HG03342 (cell line): ENCODE measurements around the gene ALK.
"Not testable (repeated sequence)": the region's sequence is repeated elsewhere in the genome, so short reads cannot be mapped to it uniquely, and the experiment has no call there.

ENCODE experiments used
- ATAC-seq: cut with Tn5 transposase; IDR thresholded peaks from one replicate; pipeline ENCODE4 v1.9.1; 2021; ENCODE audit warnings: mild to moderate bottlenecking, moderate library complexity; ENCODE audit not compliant: unreplicated experiment

Gene ALK

GRCh38 chr2:29262681-29263260 is 658.6 kb downstream of the ALK start:
- ATAC-seq = no peak

GRCh38 chr2:29261003-29261402 is 660.4 kb downstream of the ALK start:
- no peak for ATAC-seq

DNA sequence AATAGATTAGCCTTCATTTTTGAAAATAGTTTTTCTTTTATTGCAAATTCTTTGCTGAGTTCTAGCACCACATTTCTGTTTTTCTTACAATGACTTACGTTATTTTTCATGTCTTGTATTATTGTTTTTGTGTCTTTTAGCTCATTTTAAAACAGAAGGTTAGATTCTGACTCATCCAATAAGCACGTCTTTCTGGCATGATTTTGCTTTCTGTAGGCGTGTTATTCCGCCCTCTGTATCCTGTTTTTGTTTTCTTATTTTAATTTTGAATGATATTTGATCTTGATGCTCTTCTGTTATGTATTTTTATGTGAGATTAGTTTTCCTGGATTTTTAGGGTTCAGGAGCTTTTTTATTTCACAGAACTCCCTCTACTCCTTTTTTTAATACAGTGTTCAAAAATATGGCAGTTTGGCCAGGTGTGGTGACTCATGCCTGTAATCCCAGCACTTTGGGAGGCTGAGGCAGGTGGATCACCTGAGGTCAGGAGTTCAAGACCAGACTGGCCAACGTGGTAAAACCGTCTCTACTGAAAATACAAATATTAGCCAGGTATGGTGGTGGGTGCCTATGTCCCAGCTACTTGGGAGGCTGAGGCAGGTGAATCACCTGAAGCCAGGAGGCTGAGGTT is 661.1 kb downstream of the ALK start:
- ATAC-seq = no peak

GRCh38 chr2:29259221-29259620 is 662.2 kb downstream of the ALK start:
- ATAC-seq = no peak

- no peak for ATAC-seq
Observed at GRCh38 chr2:29255004-29255403, 666.4 kb downstream of the ALK start.

DNA sequence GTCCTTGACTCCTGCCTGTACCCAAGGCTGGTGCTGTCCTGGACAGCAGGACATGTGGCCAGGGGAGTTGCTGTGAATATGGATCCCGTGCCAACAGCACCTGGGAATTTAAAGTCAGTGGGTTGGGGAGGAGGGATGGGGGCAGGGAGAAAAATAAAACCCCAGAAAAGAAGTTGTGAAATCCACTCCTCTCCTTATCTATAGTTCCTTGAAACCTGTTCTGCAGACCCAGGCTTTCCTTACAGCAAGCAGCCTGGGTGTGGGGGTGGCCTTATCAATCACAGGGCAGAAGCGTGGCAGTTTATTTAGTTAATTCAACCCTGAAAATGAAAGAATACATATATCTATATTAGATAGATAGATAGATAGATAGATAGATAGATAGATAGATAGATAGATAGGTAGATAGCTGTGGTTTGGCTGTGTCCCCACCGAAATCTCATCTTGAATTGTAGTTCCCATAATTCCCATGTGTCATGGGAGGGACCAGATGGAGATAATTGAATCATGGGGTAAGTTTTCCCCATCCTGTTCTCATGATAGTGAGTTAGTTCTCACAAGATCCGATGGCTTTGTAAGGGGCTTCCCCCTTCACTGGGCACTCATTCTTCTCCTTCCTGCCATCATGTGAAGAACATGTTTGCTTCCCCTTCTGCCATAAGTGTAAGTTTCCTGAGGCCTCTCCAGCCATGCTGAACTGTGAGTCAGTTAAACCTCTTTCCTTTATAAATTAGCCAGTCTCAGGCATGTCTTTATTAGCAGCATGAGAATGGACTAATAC is 667.7 kb downstream of the ALK start:
- not testable (repeated sequence) for ATAC-seq

GRCh38 chr2:29253026-29253425 is 668.4 kb downstream of the ALK start:
- ATAC-seq = no peak

GRCh38 chr2:29251406-29251805 is 670.0 kb downstream of the ALK start:
- ATAC-seq = no peak

DNA sequence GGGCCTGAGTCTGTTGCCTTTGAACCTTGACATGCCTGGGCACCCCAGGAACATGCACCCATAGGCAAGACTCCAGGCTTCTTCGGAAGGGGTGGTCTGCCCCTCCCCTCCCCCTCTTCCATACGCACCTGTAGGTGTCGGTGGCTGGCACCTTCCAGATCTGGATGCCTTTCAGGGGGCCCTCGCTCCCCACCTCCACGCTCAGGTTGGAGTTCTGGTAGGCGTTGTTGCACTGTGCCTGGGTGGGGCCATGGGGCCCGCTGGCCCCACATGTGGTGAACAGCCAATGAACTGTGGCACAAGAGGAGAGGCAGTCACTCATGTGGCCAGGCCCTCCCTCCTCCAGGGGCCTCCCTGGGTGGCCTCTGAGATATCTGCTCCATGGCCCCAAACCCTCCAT is 670.4 kb downstream of the ALK start:
- no peak for ATAC-seq

- no peak for ATAC-seq
Observed at GRCh38 chr2:29249666-29250253, 671.6 kb downstream of the ALK start.

DNA sequence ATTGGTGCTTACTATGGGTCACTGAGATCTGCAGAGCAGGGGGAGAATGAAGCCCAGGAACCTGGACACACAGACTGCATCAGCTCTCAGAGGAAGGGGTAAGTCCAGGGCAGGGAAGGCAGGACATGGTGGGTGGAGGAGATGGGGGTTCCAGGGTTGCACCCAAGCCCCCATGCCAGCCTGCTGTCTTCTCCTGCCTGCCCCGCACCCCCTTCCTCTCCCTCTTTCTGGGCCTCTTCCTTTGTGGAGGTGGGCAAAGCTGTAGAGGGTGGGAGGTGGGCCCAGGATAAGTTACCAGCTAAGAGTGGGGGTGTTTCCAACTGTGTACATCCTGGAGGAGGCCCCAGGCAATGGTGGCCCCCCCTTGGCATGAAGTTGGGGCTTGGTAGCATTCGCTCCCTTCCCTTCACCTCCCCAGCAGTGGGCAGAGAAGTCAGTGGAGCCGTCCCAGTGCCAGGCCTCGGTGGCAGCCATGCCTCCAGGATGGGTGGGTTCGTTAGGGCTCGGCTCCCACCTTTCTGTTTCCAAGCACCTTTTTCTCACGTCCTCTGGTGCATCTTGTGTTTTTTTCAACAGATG is 674.0 kb downstream of the ALK start:
- ATAC-seq = no peak

GRCh38 chr2:29246383-29247300 is 674.7 kb downstream of the ALK start:
- no peak for ATAC-seq

- ATAC-seq = no peak
Observed at GRCh38 chr2:29245742-29246382, 675.5 kb downstream of the ALK start.

DNA sequence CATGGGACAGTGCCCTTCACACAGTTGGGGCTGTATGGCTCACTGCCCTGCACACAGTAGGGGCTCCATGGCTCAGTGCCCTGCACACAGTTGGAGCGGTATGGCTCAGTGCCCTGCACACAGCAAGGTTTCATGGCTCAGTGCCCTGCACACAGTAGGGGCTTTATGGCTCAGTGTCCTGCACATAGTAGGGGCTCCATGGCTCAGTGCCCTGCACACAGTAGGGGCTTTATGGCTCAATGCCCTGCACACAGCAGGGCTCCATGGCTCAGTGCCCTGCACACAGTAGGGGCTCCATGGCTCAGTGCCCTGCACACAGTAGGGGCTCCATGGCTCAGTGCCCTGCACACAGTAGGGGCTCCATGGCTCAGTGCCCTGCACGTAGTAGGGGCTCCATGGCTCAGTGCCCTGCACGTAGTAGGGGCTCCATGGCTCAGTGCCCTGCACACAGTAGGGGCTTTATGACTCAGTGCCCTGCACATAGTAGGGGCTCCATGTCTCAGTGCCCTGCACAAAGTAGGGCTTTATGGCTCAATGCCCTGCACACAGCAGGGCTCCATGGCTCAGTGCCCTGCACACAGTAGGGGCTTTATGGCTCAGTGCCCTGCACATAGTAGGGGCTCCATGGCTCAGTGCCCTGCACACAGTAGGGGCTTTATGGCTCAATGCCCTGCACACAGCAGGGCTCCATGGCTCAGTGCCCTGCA is 676.2 kb downstream of the ALK start:
- ATAC-seq = not testable (repeated sequence)

DNA sequence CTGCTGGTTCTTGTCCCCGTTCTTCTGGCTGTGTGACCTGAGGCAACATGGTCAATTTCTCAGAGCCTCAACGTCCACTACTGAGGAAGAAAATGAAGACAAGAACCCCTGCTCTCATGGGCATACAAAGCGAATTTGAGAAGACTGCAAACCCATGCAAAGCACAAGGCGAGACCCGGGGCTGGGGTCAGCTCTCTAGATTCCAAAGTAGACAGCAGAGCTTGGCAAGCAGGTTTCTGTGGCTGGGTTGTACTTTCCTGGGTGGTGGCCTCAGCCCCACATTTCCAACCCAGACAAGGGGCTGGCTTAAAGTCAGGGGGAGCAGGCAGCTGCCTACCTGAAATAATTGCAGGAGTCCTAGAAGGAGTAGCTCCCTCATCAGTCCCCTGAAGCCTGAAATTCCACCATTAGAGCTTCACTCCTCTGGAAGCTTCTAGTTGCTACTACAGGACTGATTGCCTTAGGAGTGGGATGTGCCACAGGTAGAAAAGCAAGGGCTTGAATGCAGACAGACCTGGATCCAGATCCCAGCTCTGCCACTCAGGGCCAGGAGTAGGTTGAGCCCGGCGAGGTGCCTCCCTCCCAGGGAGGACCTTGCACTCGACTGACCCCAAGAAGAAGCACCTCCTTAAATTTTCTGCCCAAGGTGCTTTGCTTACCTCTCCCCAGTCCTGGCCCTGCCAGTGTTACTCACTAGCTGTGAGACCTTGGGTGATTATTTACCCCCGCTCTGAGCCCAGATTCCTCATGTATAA is 678.6 kb downstream of the ALK start:
- ATAC-seq = no peak

DNA sequence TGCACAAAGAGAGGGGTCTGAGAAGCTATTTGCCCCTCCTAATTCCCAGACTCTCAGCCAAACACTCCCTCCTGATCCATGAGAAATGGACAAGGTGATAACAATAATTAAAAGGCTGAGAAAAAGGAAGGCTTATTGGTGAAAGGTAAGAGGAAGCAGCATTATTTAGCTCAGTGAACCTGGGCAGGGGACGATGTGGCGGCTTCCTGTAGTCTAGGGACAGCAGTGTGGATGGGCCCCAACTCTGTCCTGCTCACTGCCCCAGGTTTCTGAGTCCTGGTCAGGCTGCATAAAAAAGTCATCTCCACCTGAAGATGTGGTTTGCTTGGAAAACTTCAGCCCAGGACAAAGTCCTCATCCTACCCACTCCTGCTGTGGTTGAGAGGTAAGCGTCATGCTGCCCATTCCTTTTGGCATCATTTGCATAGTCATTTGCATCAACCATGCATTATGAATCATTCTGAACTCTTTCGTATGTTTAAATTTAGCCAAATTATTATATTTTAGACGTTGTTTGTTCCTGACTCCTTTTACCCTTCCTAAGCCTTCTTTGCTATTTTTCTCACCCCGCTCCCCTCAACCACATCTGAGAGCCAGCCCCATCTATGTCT is 679.3 kb downstream of the ALK start:
- no peak for ATAC-seq

DNA sequence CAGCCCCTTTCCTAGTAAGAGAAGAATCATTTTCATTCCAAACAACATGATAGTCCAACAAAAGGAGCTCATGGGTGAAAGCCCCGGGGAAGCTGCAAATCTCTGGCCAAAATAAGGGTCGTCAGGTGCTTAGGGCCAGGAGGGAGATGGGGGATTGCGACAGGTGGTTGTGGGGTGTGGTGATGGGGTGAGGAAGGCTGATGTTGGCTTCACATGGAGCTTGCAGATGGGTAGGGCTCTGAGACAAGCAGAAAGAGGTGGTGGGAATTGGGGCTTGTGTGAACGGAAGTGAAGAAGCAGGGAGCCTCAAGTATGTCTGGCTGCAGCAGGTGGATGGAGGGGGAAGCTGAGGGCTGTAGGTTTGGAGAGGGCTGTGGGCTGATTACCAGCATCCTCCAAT is 680.0 kb downstream of the ALK start:
- ATAC-seq = no peak

GRCh38 chr2:29240601-29241000 is 680.8 kb downstream of the ALK start:
- no peak for ATAC-seq
